Hepatocyte (in vitro differentiated cells): ENCODE results near the gene C19orf44.

Source experiments
- EZH2 ChIP-seq: fragments of 200-600 bp; sonication (generic); IDR thresholded peaks from 2 replicates; pipeline ENCODE4 v1.6.1; 2016; ENCODE audit warnings: antibody characterized with exemption, mild to moderate bottlenecking, borderline replicate concordance
- TF ChIP-seq, protein P1 (sequence below): fragments of 200-600 bp; sonication (generic); IDR thresholded peaks from 2 replicates; pipeline ENCODE4 v1.5.1; 2016; ENCODE audit warnings: antibody characterized with exemption, mild to moderate bottlenecking; ENCODE audit not compliant: poor library complexity

GRCh38 chr19:16497042-16497441 lies 848 bp downstream of the C19orf44 start:
- no peak for TF ChIP-seq EZH2
- TF ChIP-seq, protein P1, sequence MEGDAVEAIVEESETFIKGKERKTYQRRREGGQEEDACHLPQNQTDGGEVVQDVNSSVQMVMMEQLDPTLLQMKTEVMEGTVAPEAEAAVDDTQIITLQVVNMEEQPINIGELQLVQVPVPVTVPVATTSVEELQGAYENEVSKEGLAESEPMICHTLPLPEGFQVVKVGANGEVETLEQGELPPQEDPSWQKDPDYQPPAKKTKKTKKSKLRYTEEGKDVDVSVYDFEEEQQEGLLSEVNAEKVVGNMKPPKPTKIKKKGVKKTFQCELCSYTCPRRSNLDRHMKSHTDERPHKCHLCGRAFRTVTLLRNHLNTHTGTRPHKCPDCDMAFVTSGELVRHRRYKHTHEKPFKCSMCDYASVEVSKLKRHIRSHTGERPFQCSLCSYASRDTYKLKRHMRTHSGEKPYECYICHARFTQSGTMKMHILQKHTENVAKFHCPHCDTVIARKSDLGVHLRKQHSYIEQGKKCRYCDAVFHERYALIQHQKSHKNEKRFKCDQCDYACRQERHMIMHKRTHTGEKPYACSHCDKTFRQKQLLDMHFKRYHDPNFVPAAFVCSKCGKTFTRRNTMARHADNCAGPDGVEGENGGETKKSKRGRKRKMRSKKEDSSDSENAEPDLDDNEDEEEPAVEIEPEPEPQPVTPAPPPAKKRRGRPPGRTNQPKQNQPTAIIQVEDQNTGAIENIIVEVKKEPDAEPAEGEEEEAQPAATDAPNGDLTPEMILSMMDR: no peak
